Measurements from ENCODE around the gene C2CD5. TPM values are rescaled to one million over a fixed set of nuclear protein-coding genes. Genes with fewer than 3 reads are reported as not detected.

C2CD5 gene
- total RNA-seq, 2 donors from 2014 or later, result 10.9 to 15.1 TPM

DNA sequence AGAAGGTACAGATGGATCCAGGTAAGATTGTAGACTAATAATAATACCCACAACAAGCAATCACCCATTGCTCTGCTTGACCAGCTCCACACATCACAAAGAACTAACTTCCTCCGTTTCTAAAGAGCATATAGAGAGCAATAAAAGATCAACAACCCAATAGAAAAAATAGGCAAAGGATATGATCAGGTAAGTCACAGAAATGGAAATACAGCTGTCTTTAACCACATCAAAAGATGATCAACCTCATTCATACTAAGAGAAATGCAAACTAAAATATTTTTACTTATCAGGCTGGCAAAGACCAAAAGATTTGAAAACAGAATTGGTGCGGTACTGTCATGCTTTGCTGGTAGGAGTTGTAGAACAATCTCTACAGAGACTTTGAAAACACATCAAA lies 8.9 kb downstream of the C2CD5 start:
- Histone ChIP-seq H3K4me3 (no peak overlapping the region), H3K36me3 (peaks cover 12% of the 10 kb centered on the region), H3K27ac (no peak overlapping the region), H3K9me3 (no peaks in the 10 kb centered on the region), H3K27me3 (no peaks in the 10 kb centered on the region), H3K4me1 (peaks cover 0 to 20% of the 10 kb centered on the region in 2 donors)
- TF ChIP-seq, protein P1, sequence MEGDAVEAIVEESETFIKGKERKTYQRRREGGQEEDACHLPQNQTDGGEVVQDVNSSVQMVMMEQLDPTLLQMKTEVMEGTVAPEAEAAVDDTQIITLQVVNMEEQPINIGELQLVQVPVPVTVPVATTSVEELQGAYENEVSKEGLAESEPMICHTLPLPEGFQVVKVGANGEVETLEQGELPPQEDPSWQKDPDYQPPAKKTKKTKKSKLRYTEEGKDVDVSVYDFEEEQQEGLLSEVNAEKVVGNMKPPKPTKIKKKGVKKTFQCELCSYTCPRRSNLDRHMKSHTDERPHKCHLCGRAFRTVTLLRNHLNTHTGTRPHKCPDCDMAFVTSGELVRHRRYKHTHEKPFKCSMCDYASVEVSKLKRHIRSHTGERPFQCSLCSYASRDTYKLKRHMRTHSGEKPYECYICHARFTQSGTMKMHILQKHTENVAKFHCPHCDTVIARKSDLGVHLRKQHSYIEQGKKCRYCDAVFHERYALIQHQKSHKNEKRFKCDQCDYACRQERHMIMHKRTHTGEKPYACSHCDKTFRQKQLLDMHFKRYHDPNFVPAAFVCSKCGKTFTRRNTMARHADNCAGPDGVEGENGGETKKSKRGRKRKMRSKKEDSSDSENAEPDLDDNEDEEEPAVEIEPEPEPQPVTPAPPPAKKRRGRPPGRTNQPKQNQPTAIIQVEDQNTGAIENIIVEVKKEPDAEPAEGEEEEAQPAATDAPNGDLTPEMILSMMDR (IDR thresholded peaks at IDR 0.05), result no peak
- no peak for DNase-seq (ENCODE audit: low spot score)

DNA sequence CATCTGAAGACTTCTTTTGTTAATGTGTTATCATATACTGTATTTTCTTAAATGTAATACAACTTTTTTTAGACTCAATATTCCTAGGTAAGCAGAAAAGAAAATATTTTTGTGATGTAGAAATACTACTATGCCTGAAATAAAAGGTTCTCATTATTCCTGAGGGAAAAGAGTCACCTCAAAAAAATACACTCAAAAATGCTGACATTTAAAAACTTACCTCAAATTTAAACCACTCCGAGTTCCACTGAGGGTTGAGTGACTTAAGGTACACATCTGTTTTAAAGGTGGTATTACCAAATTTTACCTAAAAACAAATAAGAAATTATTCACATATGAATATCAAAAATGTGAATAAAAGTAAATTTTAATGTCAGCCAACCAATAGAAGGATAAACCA lies 9.3 kb downstream of the C2CD5 start:
- Histone ChIP-seq H3K4me1 (peaks cover 0 to 20% of the 10 kb centered on the region in 2 donors), H3K27ac (no peak overlapping the region), H3K36me3 (peaks cover 12% of the 10 kb centered on the region), H3K9me3 (no peaks in the 10 kb centered on the region), H3K27me3 (no peaks in the 10 kb centered on the region), H3K4me3 (no peak overlapping the region)
- no peak for DNase-seq (ENCODE audit: low spot score)
- TF ChIP-seq, protein P1 (IDR thresholded peaks at IDR 0.05), result no peak

GRCh38 chr12:22533155-22533554 lies 11.2 kb downstream of the C2CD5 start:
- DNase-seq (ENCODE audit: low spot score), result no peak
- TF ChIP-seq, protein P1 (IDR thresholded peaks at IDR 0.05), result no peak
- H3K36me3 ChIP-seq, result peaks cover 12% of the 10 kb centered on the region
- peaks cover 0 to 12% of the 10 kb centered on the region in 2 donors for H3K4me1 ChIP-seq
- no peak overlapping the region for H3K27ac ChIP-seq
- H3K27me3 ChIP-seq, result no peaks in the 10 kb centered on the region
- no peaks in the 10 kb centered on the region for H3K9me3 ChIP-seq
- H3K4me3 ChIP-seq, result no peak overlapping the region

GRCh38 chr12:22532317-22532716 lies 12.0 kb downstream of the C2CD5 start:
- peaks cover 0 to 10% of the 10 kb centered on the region in 2 donors for H3K4me1 ChIP-seq
- no peaks in the 10 kb centered on the region for H3K9me3 ChIP-seq
- TF ChIP-seq, protein P1 (IDR thresholded peaks at IDR 0.05), result no peak
- no peak overlapping the region for H3K4me3 ChIP-seq
- H3K27ac ChIP-seq, result no peak overlapping the region
- no peak for DNase-seq (ENCODE audit: low spot score)
- no peaks in the 10 kb centered on the region for H3K27me3 ChIP-seq
- peaks cover 12% of the 10 kb centered on the region for H3K36me3 ChIP-seq

- Histone ChIP-seq H3K4me3 (no peak overlapping the region), H3K27ac (no peak overlapping the region), H3K27me3 (no peaks in the 10 kb centered on the region), H3K4me1 (no peaks in the 10 kb centered on the region), H3K36me3 (peaks cover 12% of the 10 kb centered on the region), H3K9me3 (no peaks in the 10 kb centered on the region)
- TF ChIP-seq, protein P1 (IDR thresholded peaks at IDR 0.05), result no peak
- DNase-seq (ENCODE audit: low spot score), result no peak
Measured at GRCh38 chr12:22531205-22531604, 13.1 kb downstream of the C2CD5 start.
